Measurements from ENCODE around the gene CFAP57. TPM values are rescaled to one million over a fixed set of nuclear protein-coding genes. Genes with fewer than 3 reads are reported as not detected.

CFAP57 gene
- polyA plus RNA-seq, 2 of the 4 experiments (the other 2 are of a cell fraction): 0.54 to 0.80 TPM

DNA sequence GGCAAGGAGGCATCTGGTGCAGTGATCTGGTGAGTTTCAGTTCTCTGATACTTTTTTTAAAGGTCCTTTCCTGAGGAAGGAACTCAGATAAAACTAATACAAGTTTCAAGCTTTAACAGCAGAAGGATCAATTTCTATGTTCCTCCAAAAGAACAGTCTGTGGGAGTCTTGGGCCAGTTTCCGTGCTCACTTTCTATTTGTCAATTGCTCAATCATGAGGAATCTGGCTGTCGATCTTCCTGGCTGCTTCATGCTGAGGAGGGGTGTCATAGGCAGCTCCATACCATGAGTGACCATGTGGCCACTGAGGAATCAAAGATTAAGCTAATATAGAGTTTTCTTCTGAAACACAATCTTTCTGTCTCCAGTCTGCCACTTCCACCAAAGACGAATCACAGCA is 86.2 kb downstream of the CFAP57 start (continued):
- TF ChIP-seq CTCF (IDR thresholded peaks at IDR 0.05): no peak

DNA sequence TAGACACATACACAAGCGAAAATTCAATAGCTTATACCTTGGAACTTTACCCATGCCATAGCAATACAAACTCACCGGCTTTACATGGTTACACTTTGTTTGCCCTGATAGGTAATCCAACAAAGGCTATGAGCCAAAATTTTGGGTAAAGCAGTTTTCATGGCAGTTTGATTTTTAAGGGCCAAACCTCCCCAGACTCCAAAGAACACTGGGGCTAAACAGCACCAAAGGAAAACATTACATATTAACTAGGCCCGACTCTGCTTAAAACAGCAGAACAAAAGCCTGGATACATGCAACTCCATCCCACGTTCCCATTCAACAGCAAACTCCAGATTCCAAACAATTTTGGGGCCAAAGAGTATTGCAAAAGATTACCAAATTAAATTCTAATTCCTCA is 93.3 kb downstream of the CFAP57 start:
- ATAC-seq: no peak
- CTCF ChIA-PET: no interaction called here

DNA sequence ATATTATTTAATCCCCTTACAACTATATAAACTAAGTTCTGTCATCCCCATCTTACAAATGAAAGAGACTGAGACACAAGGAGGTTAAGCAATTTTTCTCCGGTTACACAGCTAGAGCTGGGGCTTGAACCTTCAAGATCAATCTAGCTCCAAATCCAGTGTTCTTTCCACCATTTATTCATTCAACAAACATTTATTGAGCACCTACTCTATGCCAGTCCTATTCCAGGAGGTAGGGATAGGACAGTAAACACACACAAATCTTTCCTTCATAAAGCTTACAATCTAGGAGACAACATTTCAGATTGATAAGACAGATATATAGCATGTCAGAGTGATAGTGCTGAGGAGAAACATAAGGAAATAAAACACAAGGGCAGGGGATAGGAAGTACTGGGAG is 94.8 kb downstream of the CFAP57 start:
- Histone ChIP-seq H3K4me1 (no peaks in the 10 kb centered on the region), H3K4me3 (no peak overlapping the region), H3K9me3 (peaks cover 4% of the 10 kb centered on the region; the same call in 1 of the 3 replicates), H3K27ac (no peak overlapping the region), H3K4me2 (no peak overlapping the region)
- ChIA-PET CTCF (no interaction called here), POLR2A (no interaction called here)
- DNase-seq (ENCODE audit: low read depth in 1 of 2, low spot score in 1 of 2): no peak
- no peak for FAIRE-seq
- TF ChIP-seq MAFK (IDR thresholded peaks at IDR 0.05; ENCODE audit: partially characterized antibody) (no peak), KDM1A (IDR thresholded peaks at IDR 0.05; ENCODE audit: low read depth) (no peak), CHD4 (IDR thresholded peaks at IDR 0.05; ENCODE audit: borderline replicate concordance) (no peak), JUNB (IDR thresholded peaks at IDR 0.05) (no peak), USF2 (IDR thresholded peaks at IDR 0.05) (no peak), RNF2 (IDR thresholded peaks at IDR 0.05; ENCODE audit: borderline replicate concordance, low read depth) (no peak), ZSCAN20 (CRISPR knock-in tag; IDR thresholded peaks at IDR 0.05) (no peak), EHF (CRISPR knock-in tag; IDR thresholded peaks at IDR 0.05) (no peak), POLR2A (IDR thresholded peaks at IDR 0.05; ENCODE audit: low read length) (no peak), HOXB5 (CRISPR knock-in tag; IDR thresholded peaks at IDR 0.05) (no peak), RARB (CRISPR knock-in tag; IDR thresholded peaks at IDR 0.05) (no peak), KDM5A (IDR thresholded peaks at IDR 0.05) (no peak), NFE2L2 (conservative IDR thresholded peaks at IDR 0.05; ENCODE audit: low read length) (no peak), HOXA7 (CRISPR knock-in tag; IDR thresholded peaks at IDR 0.05) (no peak)
- TF ChIP-seq, protein P1, sequence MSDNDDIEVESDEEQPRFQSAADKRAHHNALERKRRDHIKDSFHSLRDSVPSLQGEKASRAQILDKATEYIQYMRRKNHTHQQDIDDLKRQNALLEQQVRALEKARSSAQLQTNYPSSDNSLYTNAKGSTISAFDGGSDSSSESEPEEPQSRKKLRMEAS (IDR thresholded peaks at IDR 0.05): no peak
- no peak for ATAC-seq
- WGBS (ENCODE audit: missing lambda C conversion rate): 100% methylated on average over 1 of the region's 1 CpG

More for the DNA sequence above, 93.3 kb downstream of the CFAP57 start:
- TF ChIP-seq, protein P1 (IDR thresholded peaks at IDR 0.05): no peak
- TF ChIP-seq, protein P2, sequence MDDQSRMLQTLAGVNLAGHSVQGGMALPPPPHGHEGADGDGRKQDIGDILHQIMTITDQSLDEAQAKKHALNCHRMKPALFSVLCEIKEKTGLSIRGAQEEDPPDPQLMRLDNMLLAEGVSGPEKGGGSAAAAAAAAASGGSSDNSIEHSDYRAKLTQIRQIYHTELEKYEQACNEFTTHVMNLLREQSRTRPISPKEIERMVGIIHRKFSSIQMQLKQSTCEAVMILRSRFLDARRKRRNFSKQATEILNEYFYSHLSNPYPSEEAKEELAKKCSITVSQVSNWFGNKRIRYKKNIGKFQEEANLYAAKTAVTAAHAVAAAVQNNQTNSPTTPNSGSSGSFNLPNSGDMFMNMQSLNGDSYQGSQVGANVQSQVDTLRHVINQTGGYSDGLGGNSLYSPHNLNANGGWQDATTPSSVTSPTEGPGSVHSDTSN (IDR thresholded peaks at IDR 0.05): no peak
- TF ChIP-seq POLR2A (IDR thresholded peaks at IDR 0.05; ENCODE audit: low read length): no peak
- no peak for TF ChIP-seq ZFP36 (IDR thresholded peaks at IDR 0.05; ENCODE audit: borderline replicate concordance, partially characterized antibody)
- no peak for TF ChIP-seq GATA3 (IDR thresholded peaks at IDR 0.05; ENCODE audit: borderline replicate concordance)
- no peak for TF ChIP-seq MYC (IDR thresholded peaks at IDR 0.05; ENCODE audit: borderline replicate concordance, low read length)
- no peak for TF ChIP-seq HDAC2 (IDR thresholded peaks at IDR 0.05)
- no peak for TF ChIP-seq FOXS1 (CRISPR knock-in tag; IDR thresholded peaks at IDR 0.05)
- no peak for TF ChIP-seq KDM1A (IDR thresholded peaks at IDR 0.05; ENCODE audit: low read depth)
- TF ChIP-seq RCOR1 (IDR thresholded peaks at IDR 0.05; ENCODE audit: low read depth, low read length): no peak
- TF ChIP-seq RNF2 (IDR thresholded peaks at IDR 0.05; ENCODE audit: borderline replicate concordance, low read depth): no peak
- TF ChIP-seq CEBPB (IDR thresholded peaks at IDR 0.05): no peak
- no peak for TF ChIP-seq CTCF (IDR thresholded peaks at IDR 0.05)
- TF ChIP-seq JUN (IDR thresholded peaks at IDR 0.05): no peak
- H3K4me1 ChIP-seq: no peaks in the 10 kb centered on the region
- no peak overlapping the region for H3K27ac ChIP-seq
- POLR2A ChIA-PET: no interaction called here
- H3K4me2 ChIP-seq: no peak overlapping the region
- FAIRE-seq: no peak
- no peak for DNase-seq (ENCODE audit: low read depth in 1 of 2, low spot score in 1 of 2)
- 51% methylated on average over 4 of the region's 4 CpGs for WGBS (ENCODE audit: missing lambda C conversion rate)
- no peak overlapping the region for H3K4me3 ChIP-seq
- peaks cover 4% of the 10 kb centered on the region; the same call in 1 of the 3 replicates for H3K9me3 ChIP-seq
